ENCODE results near the gene TMEM131.

DNA sequence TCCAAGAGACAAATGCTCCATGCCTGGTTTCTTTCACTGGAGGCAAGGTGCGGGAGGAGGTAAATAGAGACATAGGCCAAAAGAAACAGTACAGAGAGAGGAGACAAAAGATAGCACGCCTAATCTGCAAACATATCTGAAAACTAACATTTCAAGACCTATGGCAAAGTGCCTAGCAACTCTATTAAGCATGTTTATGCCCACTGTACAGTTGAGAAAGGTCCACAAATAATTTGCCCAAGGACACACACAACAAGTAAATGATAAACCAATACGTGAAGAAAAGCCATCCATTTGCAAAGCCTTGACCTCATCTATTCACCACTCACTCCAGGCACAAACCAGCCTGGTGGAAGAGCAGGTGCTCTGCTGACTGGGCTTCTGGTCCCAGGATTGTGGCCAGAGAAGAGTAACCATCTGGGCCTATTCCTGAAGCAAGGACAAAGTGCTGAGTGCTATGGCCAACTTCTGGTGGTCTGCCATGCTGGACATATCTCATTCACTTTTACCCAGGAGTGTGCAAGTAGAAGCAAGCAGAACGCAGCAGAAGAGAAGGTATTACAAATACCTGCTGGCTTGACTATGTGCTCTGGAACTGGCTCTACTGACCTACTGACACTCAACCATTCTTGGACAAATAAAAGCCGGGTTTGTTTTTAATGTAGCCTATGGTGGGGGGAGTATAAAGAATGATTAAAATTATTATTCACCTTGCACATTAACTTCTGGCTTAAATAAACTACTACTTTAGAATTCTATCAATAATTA lies 25.3 kb downstream of the TMEM131 start:
- TF ChIP-seq, protein P1, sequence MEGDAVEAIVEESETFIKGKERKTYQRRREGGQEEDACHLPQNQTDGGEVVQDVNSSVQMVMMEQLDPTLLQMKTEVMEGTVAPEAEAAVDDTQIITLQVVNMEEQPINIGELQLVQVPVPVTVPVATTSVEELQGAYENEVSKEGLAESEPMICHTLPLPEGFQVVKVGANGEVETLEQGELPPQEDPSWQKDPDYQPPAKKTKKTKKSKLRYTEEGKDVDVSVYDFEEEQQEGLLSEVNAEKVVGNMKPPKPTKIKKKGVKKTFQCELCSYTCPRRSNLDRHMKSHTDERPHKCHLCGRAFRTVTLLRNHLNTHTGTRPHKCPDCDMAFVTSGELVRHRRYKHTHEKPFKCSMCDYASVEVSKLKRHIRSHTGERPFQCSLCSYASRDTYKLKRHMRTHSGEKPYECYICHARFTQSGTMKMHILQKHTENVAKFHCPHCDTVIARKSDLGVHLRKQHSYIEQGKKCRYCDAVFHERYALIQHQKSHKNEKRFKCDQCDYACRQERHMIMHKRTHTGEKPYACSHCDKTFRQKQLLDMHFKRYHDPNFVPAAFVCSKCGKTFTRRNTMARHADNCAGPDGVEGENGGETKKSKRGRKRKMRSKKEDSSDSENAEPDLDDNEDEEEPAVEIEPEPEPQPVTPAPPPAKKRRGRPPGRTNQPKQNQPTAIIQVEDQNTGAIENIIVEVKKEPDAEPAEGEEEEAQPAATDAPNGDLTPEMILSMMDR (conservative IDR thresholded peaks at IDR 0.05) = no peak
- no peak for TF ChIP-seq EZH2 (IDR thresholded peaks at IDR 0.05; ENCODE audit: low read depth)

All from PC-9 (cell line).